K562 (cell line): Measurements from ENCODE around the gene ISCA1. TPM values are rescaled to one million over a fixed set of nuclear protein-coding genes. Genes with fewer than 3 reads are reported as not detected.

Experiments used
- CTBP1 ChIP-seq: fragments of 450-650 bp; IDR thresholded peaks from 2 replicates; pipeline ENCODE4 v1.6.1; 2016; ENCODE audit warnings: borderline replicate concordance
- DACH1 ChIP-seq: fragments of 450-650 bp; IDR thresholded peaks from 2 replicates; pipeline ENCODE4 v1.6.1; 2018; ENCODE audit not compliant: partially characterized antibody
- EZH2 ChIP-seq: IDR thresholded peaks from 2 replicates; pipeline ENCODE4 v1.6.1; 2012; ENCODE audit warnings: low read depth, mild to moderate bottlenecking, inconsistent platforms, low read length, borderline replicate concordance
- HDAC6 ChIP-seq: IDR thresholded peaks from 2 replicates; pipeline ENCODE4 v1.6.1; 2012; ENCODE audit warnings: low read depth, mild to moderate bottlenecking, control low read depth, inconsistent platforms, low read length, moderate library complexity
- HEY1 ChIP-seq: fragments of 250-450 bp; sonication (Bioruptor Pico); IDR thresholded peaks from 2 replicates; pipeline ENCODE4 v1.5.0; 2020; ENCODE audit warnings: mild to moderate bottlenecking, moderate library complexity, borderline replicate concordance
- HIVEP1 ChIP-seq: fragments of 250-450 bp; sonication (Bioruptor Pico); IDR thresholded peaks from 2 replicates; pipeline ENCODE4 v1.4.0; 2020; ENCODE audit warnings: mild to moderate bottlenecking
- L3MBTL2 ChIP-seq: fragments of 450-650 bp; IDR thresholded peaks from 2 replicates; pipeline ENCODE4 v1.6.1; 2016; ENCODE audit warnings: mild to moderate bottlenecking, moderate library complexity
- MBD2 ChIP-seq: sonication (generic); IDR thresholded peaks from 2 replicates; pipeline ENCODE4 v1.6.1; 2016; ENCODE audit warnings: low read depth, borderline replicate concordance
- NR2C2 ChIP-seq, 2 experiments: fragments of 200-800 bp in 1 of 2; sonication (Bioruptor generic) in 1 of 2; sonication (generic) in 1 of 2; formaldehyde crosslinking in 1 of 2; IDR thresholded peaks; 2 replicates each; pipeline versions ENCODE4 v1.6.1 to v1.8.0; 2016 to 2022; ENCODE audit warnings: mild to moderate bottlenecking in 1 of 2, missing compliant biosample characterization in 1 of 2, missing genetic modification characterization in 1 of 2, missing genetic modification reagents in 1 of 2
- RBM39 ChIP-seq: fragments of 200-400 bp; formaldehyde crosslinking; optimal IDR thresholded peaks from 2 replicates; pipeline ENCODE3; 2018; ENCODE audit warnings: low read depth, low read length
- TBL1XR1 ChIP-seq, 2 experiments: IDR thresholded peaks; 2 replicates each; pipeline ENCODE4 v1.6.1; 2012; ENCODE audit warnings: improper control_type of control experiment in 2 of 2, low read length in 2 of 2, mild to moderate bottlenecking in 1 of 2
- TCF7 ChIP-seq: sonication (generic); IDR thresholded peaks from 2 replicates; pipeline ENCODE4 v1.6.1; 2016; ENCODE audit warnings: antibody characterized with exemption, borderline replicate concordance
- ZKSCAN8 ChIP-seq: fragments of 200-800 bp; sonication (Bioruptor generic); IDR thresholded peaks from 2 replicates; pipeline ENCODE4 v1.6.1; 2016; ENCODE audit warnings: missing genetic modification characterization, missing compliant biosample characterization
- ZNF644 ChIP-seq: fragments of 200-800 bp; sonication (Bioruptor generic); IDR thresholded peaks from 2 replicates; pipeline ENCODE4 v1.6.1; 2016; ENCODE audit warnings: low read depth, missing genetic modification characterization, missing compliant biosample characterization
- polyA plus RNA-seq, 8 experiments: library from polyadenylated mRNA; depleted of rRNA in 4 of 8; stranded (reverse) in 5 of 8; unstranded in 3 of 8; fragments of >200 nt; fragmentation: Nextera tagmentation in 2 of 8; fragmentation: Illumina TruSeq in 1 of 8; extraction: Ambion mirVana in 2 of 8; extraction: Trizol in 1 of 8; gene quantifications; 2 replicates each; pipeline versions ENCODE4 v1.2.1 to v1.2.3, GENCODE V29; 2011 to 2014; ENCODE audit warnings: inconsistent platforms in 1 of 8, missing spikeins in 1 of 8
- total RNA-seq, 7 experiments: library from RNA; depleted of rRNA in 6 of 7; stranded (reverse); fragments of >200 nt in 6 of 7; fragmentation: Illumina TruSeq in 2 of 7; extraction: Trizol in 2 of 7; gene quantifications; 2 replicates each; pipeline versions ENCODE4 v1.2.1 to v1.2.3, GENCODE V29; 2011 to 2021; ENCODE audit warnings: low replicate concordance in 1 of 7
- TF ChIP-seq, protein P1 (sequence below): fragments of 450-650 bp; conservative IDR thresholded peaks from 2 replicates; pipeline ENCODE4 v1.6.1; 2016; ENCODE audit warnings: missing genetic modification characterization, low read depth, mild to moderate bottlenecking, missing compliant biosample characterization, moderate library complexity
- TF ChIP-seq, protein P2 (sequence below): fragments of 150-350 bp; conservative IDR thresholded peaks from 2 replicates; pipeline ENCODE4 v1.6.1; 2014; ENCODE audit warnings: low read length
- TF ChIP-seq, protein P3 (sequence below): fragments of 450-650 bp; IDR thresholded peaks from 2 replicates; pipeline ENCODE4 v1.6.1; 2018; ENCODE audit not compliant: partially characterized antibody
- TF ChIP-seq, protein P4 (sequence below): fragments of 450-650 bp; conservative IDR thresholded peaks from 2 replicates; pipeline ENCODE4 v1.6.1; 2016; ENCODE audit warnings: missing genetic modification characterization, low read depth, mild to moderate bottlenecking, control low read depth, missing compliant biosample characterization

The ISCA1 gene
- total and polyA plus RNA-seq, 9 of the 15 experiments (the other 6 are each of a cell fraction or from before 2014, with no cell fraction given), result 6.5 to 27.1 (median 20.0) TPM

DNA sequence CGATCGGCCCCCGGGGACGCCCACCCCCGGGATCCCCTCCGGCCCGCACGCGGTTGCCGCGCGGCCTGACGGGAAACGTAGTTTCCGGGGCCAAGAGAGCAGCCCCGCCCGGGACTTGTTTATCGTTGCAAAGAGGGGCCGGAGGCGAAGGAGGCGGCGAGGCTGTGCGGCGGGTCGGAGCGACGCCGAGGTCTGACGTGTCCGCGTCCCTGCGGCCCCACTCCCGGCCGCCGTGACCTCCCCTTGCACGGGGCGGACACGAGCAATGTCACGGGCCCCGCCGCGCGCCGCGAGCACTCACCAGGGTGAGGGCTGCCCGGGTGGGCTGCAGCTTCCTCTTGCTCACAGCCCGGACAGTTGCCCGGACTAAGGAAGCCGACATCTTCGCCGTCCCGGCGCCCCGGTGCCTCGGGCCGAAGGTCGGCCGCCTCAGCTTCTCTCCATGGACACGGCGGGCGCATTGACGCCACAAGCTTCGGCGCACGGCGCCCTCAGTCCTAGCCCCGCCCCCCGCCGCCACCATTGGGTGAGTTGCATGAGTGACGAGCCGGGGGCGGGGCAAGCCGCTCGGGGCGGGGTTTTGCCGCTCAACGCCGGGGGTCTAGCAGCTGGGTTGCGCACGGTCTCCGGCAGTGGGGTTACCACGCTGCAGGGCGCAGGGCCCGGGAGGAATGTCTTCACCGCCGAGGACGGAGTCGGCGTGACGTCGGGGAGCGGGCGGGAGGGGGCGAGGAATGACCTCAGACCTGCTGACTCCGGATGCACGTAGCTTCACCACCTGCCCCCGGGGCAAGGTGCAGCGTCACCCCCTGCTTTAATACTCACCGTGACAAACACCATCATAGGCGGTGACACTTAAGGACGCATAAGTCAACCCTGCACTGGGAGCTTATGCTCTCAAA is at the start of gene ISCA1 (continued):
- TF ChIP-seq, protein P1, sequence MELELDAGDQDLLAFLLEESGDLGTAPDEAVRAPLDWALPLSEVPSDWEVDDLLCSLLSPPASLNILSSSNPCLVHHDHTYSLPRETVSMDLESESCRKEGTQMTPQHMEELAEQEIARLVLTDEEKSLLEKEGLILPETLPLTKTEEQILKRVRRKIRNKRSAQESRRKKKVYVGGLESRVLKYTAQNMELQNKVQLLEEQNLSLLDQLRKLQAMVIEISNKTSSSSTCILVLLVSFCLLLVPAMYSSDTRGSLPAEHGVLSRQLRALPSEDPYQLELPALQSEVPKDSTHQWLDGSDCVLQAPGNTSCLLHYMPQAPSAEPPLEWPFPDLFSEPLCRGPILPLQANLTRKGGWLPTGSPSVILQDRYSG, result no peak
- no peak for TF ChIP-seq HDAC6
- TF ChIP-seq L3MBTL2, result no peak
- TF ChIP-seq ZNF644 (tag), result no peak
- no peak for TF ChIP-seq TCF7
- no peak for TF ChIP-seq NR2C2 (CRISPR knock-in tag; IDR thresholded peaks at IDR 0.05)
- peak; percentile 89 for TF ChIP-seq NR2C2 (tag; IDR thresholded peaks at IDR 0.05)
- TF ChIP-seq, protein P2, sequence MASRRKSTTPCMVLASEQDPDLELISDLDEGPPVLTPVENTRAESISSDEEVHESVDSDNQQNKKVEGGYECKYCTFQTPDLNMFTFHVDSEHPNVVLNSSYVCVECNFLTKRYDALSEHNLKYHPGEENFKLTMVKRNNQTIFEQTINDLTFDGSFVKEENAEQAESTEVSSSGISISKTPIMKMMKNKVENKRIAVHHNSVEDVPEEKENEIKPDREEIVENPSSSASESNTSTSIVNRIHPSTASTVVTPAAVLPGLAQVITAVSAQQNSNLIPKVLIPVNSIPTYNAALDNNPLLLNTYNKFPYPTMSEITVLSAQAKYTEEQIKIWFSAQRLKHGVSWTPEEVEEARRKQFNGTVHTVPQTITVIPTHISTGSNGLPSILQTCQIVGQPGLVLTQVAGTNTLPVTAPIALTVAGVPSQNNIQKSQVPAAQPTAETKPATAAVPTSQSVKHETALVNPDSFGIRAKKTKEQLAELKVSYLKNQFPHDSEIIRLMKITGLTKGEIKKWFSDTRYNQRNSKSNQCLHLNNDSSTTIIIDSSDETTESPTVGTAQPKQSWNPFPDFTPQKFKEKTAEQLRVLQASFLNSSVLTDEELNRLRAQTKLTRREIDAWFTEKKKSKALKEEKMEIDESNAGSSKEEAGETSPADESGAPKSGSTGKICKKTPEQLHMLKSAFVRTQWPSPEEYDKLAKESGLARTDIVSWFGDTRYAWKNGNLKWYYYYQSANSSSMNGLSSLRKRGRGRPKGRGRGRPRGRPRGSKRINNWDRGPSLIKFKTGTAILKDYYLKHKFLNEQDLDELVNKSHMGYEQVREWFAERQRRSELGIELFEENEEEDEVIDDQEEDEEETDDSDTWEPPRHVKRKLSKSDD, result no peak
- TF ChIP-seq, protein P3, sequence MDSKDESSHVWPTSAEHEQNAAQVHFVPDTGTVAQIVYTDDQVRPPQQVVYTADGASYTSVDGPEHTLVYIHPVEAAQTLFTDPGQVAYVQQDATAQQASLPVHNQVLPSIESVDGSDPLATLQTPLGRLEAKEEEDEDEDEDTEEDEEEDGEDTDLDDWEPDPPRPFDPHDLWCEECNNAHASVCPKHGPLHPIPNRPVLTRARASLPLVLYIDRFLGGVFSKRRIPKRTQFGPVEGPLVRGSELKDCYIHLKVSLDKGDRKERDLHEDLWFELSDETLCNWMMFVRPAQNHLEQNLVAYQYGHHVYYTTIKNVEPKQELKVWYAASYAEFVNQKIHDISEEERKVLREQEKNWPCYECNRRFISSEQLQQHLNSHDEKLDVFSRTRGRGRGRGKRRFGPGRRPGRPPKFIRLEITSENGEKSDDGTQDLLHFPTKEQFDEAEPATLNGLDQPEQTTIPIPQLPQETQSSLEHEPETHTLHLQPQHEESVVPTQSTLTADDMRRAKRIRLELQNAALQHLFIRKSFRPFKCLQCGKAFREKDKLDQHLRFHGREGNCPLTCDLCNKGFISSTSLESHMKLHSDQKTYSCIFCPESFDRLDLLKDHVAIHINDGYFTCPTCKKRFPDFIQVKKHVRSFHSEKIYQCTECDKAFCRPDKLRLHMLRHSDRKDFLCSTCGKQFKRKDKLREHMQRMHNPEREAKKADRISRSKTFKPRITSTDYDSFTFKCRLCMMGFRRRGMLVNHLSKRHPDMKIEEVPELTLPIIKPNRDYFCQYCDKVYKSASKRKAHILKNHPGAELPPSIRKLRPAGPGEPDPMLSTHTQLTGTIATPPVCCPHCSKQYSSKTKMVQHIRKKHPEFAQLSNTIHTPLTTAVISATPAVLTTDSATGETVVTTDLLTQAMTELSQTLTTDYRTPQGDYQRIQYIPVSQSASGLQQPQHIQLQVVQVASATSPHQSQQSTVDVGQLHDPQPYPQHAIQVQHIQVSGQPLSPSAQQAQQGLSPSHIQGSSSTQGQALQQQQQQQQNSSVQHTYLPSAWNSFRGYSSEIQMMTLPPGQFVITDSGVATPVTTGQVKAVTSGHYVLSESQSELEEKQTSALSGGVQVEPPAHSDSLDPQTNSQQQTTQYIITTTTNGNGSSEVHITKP, result no peak
- TF ChIP-seq HEY1 (CRISPR knock-in tag), result no peak
- TF ChIP-seq HIVEP1, result no peak
- TF ChIP-seq DACH1, result no peak
- no peak for TF ChIP-seq ZKSCAN8 (CRISPR knock-in tag)
- TF ChIP-seq, protein P4, sequence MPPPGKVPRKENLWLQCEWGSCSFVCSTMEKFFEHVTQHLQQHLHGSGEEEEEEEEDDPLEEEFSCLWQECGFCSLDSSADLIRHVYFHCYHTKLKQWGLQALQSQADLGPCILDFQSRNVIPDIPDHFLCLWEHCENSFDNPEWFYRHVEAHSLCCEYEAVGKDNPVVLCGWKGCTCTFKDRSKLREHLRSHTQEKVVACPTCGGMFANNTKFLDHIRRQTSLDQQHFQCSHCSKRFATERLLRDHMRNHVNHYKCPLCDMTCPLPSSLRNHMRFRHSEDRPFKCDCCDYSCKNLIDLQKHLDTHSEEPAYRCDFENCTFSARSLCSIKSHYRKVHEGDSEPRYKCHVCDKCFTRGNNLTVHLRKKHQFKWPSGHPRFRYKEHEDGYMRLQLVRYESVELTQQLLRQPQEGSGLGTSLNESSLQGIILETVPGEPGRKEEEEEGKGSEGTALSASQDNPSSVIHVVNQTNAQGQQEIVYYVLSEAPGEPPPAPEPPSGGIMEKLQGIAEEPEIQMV (tag), result no peak
- TF ChIP-seq TBL1XR1 (IDR thresholded peaks at IDR 0.05; ENCODE audit: low read length in 2 of 2), result no peak
- no peak for TF ChIP-seq EZH2
- TF ChIP-seq CTBP1, result peak; percentile 12; the same call in 1 of the 2 replicates
- TF ChIP-seq MBD2, result 0 out of 2 replicates have a peak, but pooled peaks have one; percentile 37
- TF ChIP-seq RBM39, result no peak
